Mesenchymal stem cell (in vitro differentiated cells and primary cell): ENCODE measurements around the gene IFT122.

Experiments
- DNase-seq: peaks from one replicate; pipeline ENCODE4 v3.0.0-alpha.2; 2013
- H2AFZ ChIP-seq: one replicate; pipeline ENCODE4 v1.6.1; 2013; ENCODE audit warnings: low read depth, mild to moderate bottlenecking, control low read depth, inconsistent platforms, low read length, moderate library complexity
- H2AK5ac ChIP-seq: 2 replicates; pipeline ENCODE4 v1.6.1; 2013; ENCODE audit warnings: low read length, moderate library complexity, mild to moderate bottlenecking, inconsistent platforms; ENCODE audit not compliant: severe bottlenecking
- H2BK120ac ChIP-seq: one replicate; pipeline ENCODE4 v1.6.1; 2013; ENCODE audit warnings: low read depth, mild to moderate bottlenecking, inconsistent platforms, low read length, moderate library complexity
- H2BK12ac ChIP-seq, 2 experiments: one replicate each; pipeline ENCODE4 v1.6.1; 2013; ENCODE audit warnings: inconsistent platforms in 2 of 2, low read length in 2 of 2, mild to moderate bottlenecking in 2 of 2, moderate library complexity in 2 of 2, control low read depth in 1 of 2
- H2BK15ac ChIP-seq: one replicate; pipeline ENCODE4 v1.6.1; 2013; ENCODE audit warnings: mild to moderate bottlenecking, low read depth, inconsistent platforms; ENCODE audit not compliant: poor library complexity, severe bottlenecking
- H2BK5ac ChIP-seq: 2 replicates; pipeline ENCODE4 v1.6.1; 2013; ENCODE audit warnings: low read depth, mild to moderate bottlenecking, low read length, control low read depth, inconsistent platforms; ENCODE audit not compliant: poor library complexity, severe bottlenecking
- H3K14ac ChIP-seq, 2 experiments: one replicate each; pipeline ENCODE4 v1.6.1; 2013; ENCODE audit warnings: inconsistent platforms in 2 of 2, low read length in 2 of 2, control low read depth in 1 of 2, mild to moderate bottlenecking in 1 of 2, moderate library complexity in 1 of 2
- H3K18ac ChIP-seq, 2 experiments: one replicate each; pipeline ENCODE4 v1.6.1; 2013; ENCODE audit warnings: inconsistent platforms in 2 of 2, low read length in 2 of 2, control low read depth in 1 of 2, low read depth in 1 of 2, mild to moderate bottlenecking in 1 of 2
- H3K23ac ChIP-seq, 2 experiments: one replicate each; pipeline ENCODE4 v1.6.1; 2013; ENCODE audit warnings: inconsistent platforms in 2 of 2, low read length in 2 of 2, mild to moderate bottlenecking in 2 of 2, moderate library complexity in 2 of 2, control low read depth in 1 of 2
- H3K27ac ChIP-seq: 2 replicates; pipeline ENCODE4 v1.5.1; 2013; ENCODE audit warnings: mild to moderate bottlenecking, moderate library complexity, low read length, control low read depth, inconsistent platforms; ENCODE audit not compliant: poor library complexity, severe bottlenecking
- H3K27me3 ChIP-seq, 2 experiments: 2 replicates each; pipeline versions ENCODE4 v1.6.1 to v1.7.0; 2013; ENCODE audit warnings: low read length in 2 of 2, mild to moderate bottlenecking in 2 of 2, moderate library complexity in 2 of 2, control low read depth in 1 of 2, inconsistent platforms in 1 of 2; ENCODE audit not compliant: control insufficient read depth in 1 of 2, insufficient read depth in 1 of 2
- H3K36me3 ChIP-seq, 2 experiments: 2 replicates each; pipeline versions ENCODE4 v1.6.1 to v1.7.0; 2013; ENCODE audit warnings: low read length in 2 of 2, control low read depth in 1 of 2, inconsistent platforms in 1 of 2, low read depth in 1 of 2, mild to moderate bottlenecking in 1 of 2; ENCODE audit not compliant: insufficient read depth in 2 of 2, control insufficient read depth in 1 of 2
- H3K4ac ChIP-seq, 2 experiments: one replicate each; pipeline ENCODE4 v1.6.1; 2013; ENCODE audit warnings: inconsistent platforms in 2 of 2, low read length in 2 of 2, mild to moderate bottlenecking in 2 of 2, moderate library complexity in 2 of 2, control low read depth in 1 of 2, low read depth in 1 of 2
- H3K4me1 ChIP-seq: 2 replicates; pipeline ENCODE4 v1.6.1; 2013; ENCODE audit warnings: low read depth, low read length, control low read depth; ENCODE audit not compliant: control insufficient read depth, insufficient read depth
- H3K4me2 ChIP-seq: 2 replicates; pipeline ENCODE4 v1.6.1; 2013; ENCODE audit warnings: low read length, mild to moderate bottlenecking, inconsistent platforms; ENCODE audit not compliant: poor library complexity, severe bottlenecking
- H3K4me3 ChIP-seq, 2 experiments: 2 replicates each; pipeline versions ENCODE4 v1.5.1 to v1.7.0; 2013; ENCODE audit warnings: low read length in 2 of 2, mild to moderate bottlenecking in 2 of 2, control low read depth in 1 of 2, low read depth in 1 of 2; ENCODE audit not compliant: insufficient read depth in 1 of 2
- H3K79me1 ChIP-seq: replicated peaks from 2 replicates; pipeline ENCODE4 v1.6.1; 2013; ENCODE audit warnings: mild to moderate bottlenecking, control low read depth, low read length, inconsistent platforms; ENCODE audit not compliant: poor library complexity, severe bottlenecking
- H3K9ac ChIP-seq: 2 replicates; pipeline ENCODE4 v1.7.0; 2013; ENCODE audit warnings: mild to moderate bottlenecking, low read length, moderate library complexity
- H3K9me3 ChIP-seq: 2 replicates; pipeline ENCODE4 v1.7.0; 2013; ENCODE audit warnings: mild to moderate bottlenecking, low read length; ENCODE audit not compliant: control insufficient read depth
- H4K8ac ChIP-seq: one replicate; pipeline ENCODE4 v1.6.1; 2013; ENCODE audit warnings: inconsistent platforms, mild to moderate bottlenecking, low read length, moderate library complexity
- H4K91ac ChIP-seq: one replicate; pipeline ENCODE4 v1.6.1; 2013; ENCODE audit warnings: mild to moderate bottlenecking, low read length, inconsistent platforms
- WGBS: methylation state at CpG from one replicate; pipeline ENCODE4 v1.1.7; 2013; ENCODE audit warnings: mixed read lengths; 5-methylcytosine and 5-hydroxymethylcytosine counted together

Gene IFT122

DNA sequence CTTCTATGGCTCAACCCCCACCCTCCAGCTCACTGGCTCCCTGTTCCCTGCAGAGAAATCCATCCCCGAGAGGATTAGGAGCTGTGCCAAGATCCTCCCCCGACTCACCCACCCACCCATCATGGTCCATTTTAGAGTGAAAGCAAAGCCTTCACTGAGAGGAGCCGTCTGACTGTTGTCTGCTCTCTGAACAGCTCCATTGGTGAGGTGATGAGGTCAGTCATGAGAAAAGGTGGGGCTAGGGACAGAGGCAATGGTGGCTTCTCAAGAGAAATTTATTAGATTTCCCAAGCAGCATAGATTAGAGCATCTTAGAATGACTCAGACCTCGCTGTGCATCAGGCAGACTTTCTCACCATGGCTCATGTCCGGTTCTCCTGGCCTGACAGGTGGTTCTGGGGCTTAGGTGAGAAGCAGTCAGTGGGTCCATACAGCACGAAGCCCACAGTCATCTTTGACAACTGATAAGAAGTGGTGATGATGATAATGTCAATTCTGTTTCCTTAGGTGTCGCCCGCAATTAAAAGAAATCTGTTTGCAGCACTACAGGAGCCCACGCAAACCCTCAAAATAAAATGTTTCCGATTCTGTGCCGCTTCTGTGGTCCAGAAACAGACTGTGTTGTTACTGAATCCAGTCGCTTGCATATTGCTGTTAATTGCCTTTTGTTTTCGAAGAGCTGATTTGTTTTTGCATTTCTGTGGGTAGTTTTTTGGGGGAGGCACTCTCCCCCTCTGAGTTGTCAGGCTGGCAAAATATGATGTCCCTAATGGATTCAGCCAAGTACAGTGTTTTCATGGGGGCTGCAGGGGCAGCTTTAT is 63.7 kb downstream of the IFT122 start:
- no peak overlapping the region for H3K18ac ChIP-seq
- H3K9ac ChIP-seq: no peak overlapping the region
- no peak overlapping the region for H4K8ac ChIP-seq
- H3K36me3 ChIP-seq: peaks cover 43 to 74% of the 10 kb centered on the region in 2 experiments
- H3K4me3 ChIP-seq: no peak overlapping the region
- H3K4me2 ChIP-seq: no peak overlapping the region
- H2BK12ac ChIP-seq: no peak overlapping the region
- H3K14ac ChIP-seq: no peak overlapping the region
- H2AFZ ChIP-seq: no peak overlapping the region
- no peaks in the 10 kb centered on the region for H3K27me3 ChIP-seq
- H3K23ac ChIP-seq: no peak overlapping the region
- H3K4ac ChIP-seq: no peak overlapping the region
- no peak overlapping the region for H2BK5ac ChIP-seq
- no peak overlapping the region for H2AK5ac ChIP-seq
- H2BK15ac ChIP-seq: no peak overlapping the region
- H3K4me1 ChIP-seq: peaks cover 8% of the 10 kb centered on the region
- no peaks in the 10 kb centered on the region for H3K79me1 ChIP-seq
- WGBS: 91% methylated on average over 12 of the region's 13 CpGs
- H3K9me3 ChIP-seq: no peaks in the 10 kb centered on the region
- no peak overlapping the region for H4K91ac ChIP-seq
- H2BK120ac ChIP-seq: no peak overlapping the region
- DNase-seq: peak; percentile 22
- no peak overlapping the region for H3K27ac ChIP-seq

DNA sequence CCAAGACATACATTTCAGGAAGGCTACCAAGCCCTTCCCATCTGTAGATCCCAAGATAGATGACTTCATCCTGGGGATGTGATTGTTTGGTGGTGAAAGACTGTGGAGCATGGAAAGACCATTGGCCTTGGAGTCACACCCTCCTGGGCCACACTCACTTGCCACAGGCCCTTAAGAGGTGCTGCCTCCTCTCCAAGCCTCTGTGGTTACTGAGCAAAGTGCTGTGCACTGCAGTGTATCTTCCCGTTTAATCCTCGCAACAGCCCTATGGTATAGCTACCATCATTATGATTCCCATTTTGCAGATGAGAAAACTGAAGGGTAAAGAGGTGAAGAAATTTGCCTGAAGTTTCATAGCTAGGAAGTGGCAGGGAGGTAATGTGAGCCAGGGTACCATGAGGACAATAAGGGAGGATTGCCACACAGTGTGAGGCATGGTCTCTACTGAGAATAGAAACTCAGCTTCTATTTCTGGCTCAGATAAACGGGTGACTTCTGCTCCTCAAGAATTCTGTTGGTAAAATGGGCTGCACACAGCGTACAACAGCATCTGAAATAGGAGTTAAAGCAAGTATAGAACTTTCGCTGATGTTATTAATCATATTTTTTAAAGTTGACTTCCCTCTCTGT is 64.6 kb downstream of the IFT122 start:
- Histone ChIP-seq H3K79me1 (no peaks in the 10 kb centered on the region), H2BK5ac (no peak overlapping the region), H3K36me3 (peaks cover 43 to 83% of the 10 kb centered on the region in 2 experiments), H2BK15ac (no peak overlapping the region), H3K23ac (no peak overlapping the region), H3K14ac (no peak overlapping the region), H3K4ac (no peak overlapping the region), H2BK12ac (no peak overlapping the region), H3K27me3 (no peaks in the 10 kb centered on the region), H4K8ac (no peak overlapping the region), H3K9ac (no peak overlapping the region), H2AK5ac (no peak overlapping the region), H3K4me2 (no peak overlapping the region), H3K4me3 (no peak overlapping the region), H3K18ac (no peak overlapping the region), H3K27ac (no peak overlapping the region), H3K9me3 (no peaks in the 10 kb centered on the region), H2AFZ (no peak overlapping the region), H2BK120ac (no peak overlapping the region), H4K91ac (no peak overlapping the region), H3K4me1 (peaks cover 5% of the 10 kb centered on the region)
- DNase-seq: no peak
- WGBS: 97% methylated on average over 4 of the region's 5 CpGs

DNA sequence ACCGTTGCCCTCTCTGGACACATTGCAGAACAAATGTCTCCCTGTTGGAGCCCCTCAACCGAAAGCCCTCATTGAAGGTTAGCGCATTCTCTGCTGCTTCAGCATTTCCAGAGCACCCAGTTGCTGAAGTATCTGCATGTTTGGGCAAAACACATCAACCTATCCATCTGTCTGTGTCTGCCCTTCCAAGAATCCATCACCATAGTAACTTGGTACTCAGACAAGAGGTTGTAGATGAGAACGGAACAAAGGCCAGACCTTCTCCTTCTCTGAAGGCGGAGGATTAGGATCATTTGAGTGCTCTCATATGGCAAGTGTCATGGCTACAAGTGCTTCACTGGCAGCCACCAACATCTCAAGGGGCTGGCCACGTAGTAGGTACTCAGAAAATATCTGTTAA is 65.3 kb downstream of the IFT122 start:
- H3K9me3 ChIP-seq: no peaks in the 10 kb centered on the region
- H3K14ac ChIP-seq: no peak overlapping the region
- no peak overlapping the region for H3K4ac ChIP-seq
- WGBS: 96% methylated on average over 6 of the region's 6 CpGs
- no peak overlapping the region for H3K27ac ChIP-seq
- no peak overlapping the region for H2BK120ac ChIP-seq
- H2BK12ac ChIP-seq: no peak overlapping the region
- no peak overlapping the region for H2AK5ac ChIP-seq
- no peak overlapping the region for H3K23ac ChIP-seq
- no peak overlapping the region for H4K91ac ChIP-seq
- H3K4me1 ChIP-seq: peaks cover 5% of the 10 kb centered on the region
- H4K8ac ChIP-seq: no peak overlapping the region
- H3K36me3 ChIP-seq: peaks cover 40 to 82% of the 10 kb centered on the region in 2 experiments
- no peak overlapping the region for H3K18ac ChIP-seq
- no peak overlapping the region for H2AFZ ChIP-seq
- no peaks in the 10 kb centered on the region for H3K79me1 ChIP-seq
- H3K9ac ChIP-seq: no peak overlapping the region
- DNase-seq: no peak
- H3K4me2 ChIP-seq: no peak overlapping the region
- H2BK15ac ChIP-seq: no peak overlapping the region
- no peaks in the 10 kb centered on the region for H3K27me3 ChIP-seq
- no peak overlapping the region for H2BK5ac ChIP-seq
- no peak overlapping the region for H3K4me3 ChIP-seq

DNA sequence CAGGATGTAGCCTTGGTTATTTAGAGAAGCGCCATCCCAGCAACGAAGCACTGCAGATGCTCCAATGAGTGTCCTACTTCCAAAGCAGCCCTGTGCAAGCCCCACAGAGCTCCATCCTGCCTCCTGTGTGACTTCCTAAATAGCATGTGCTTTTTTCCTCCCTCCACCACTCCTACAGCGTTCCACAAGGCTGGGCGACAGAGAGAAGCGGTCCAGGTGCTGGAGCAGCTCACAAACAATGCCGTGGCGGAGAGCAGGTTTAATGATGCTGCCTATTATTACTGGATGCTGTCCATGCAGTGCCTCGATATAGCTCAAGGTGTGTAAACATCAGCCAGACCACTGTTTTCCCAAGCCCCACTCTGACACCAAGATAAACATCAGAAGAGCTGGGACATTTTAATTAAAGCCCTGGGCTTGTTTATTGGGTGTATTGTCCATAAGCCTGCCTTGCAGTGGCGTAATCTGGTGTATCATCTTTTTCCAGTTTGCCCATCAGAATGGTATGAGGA is 66.3 kb downstream of the IFT122 start:
- H3K23ac ChIP-seq: no peak overlapping the region
- peaks cover 40 to 78% of the 10 kb centered on the region in 2 experiments for H3K36me3 ChIP-seq
- no peak overlapping the region for H2AK5ac ChIP-seq
- H4K8ac ChIP-seq: no peak overlapping the region
- no peaks in the 10 kb centered on the region for H3K79me1 ChIP-seq
- 93% methylated on average over 9 of the region's 9 CpGs for WGBS
- no peaks in the 10 kb centered on the region for H3K27me3 ChIP-seq
- H4K91ac ChIP-seq: no peak overlapping the region
- H2AFZ ChIP-seq: no peak overlapping the region
- no peak overlapping the region for H3K4ac ChIP-seq
- no peak overlapping the region for H3K18ac ChIP-seq
- no peak overlapping the region for H3K27ac ChIP-seq
- no peak overlapping the region for H2BK15ac ChIP-seq
- peaks cover 2% of the 10 kb centered on the region for H3K4me1 ChIP-seq
- no peak for DNase-seq
- H2BK12ac ChIP-seq: no peak overlapping the region
- no peak overlapping the region for H2BK120ac ChIP-seq
- no peak overlapping the region for H3K4me2 ChIP-seq
- H3K4me3 ChIP-seq: no peak overlapping the region
- H3K14ac ChIP-seq: no peak overlapping the region
- no peak overlapping the region for H3K9ac ChIP-seq
- H2BK5ac ChIP-seq: no peak overlapping the region
- H3K9me3 ChIP-seq: no peaks in the 10 kb centered on the region
